HG03064 (cell line): ENCODE data around the gene C2orf68.
"Not testable (repeated sequence)": the region's sequence is repeated elsewhere in the genome, so short reads cannot be mapped to it uniquely, and the experiment has no call there.

Experiments
- ATAC-seq: cut with Tn5 transposase; IDR thresholded peaks from one replicate; pipeline ENCODE4 v1.9.1; 2021; ENCODE audit warnings: low read depth; ENCODE audit not compliant: unreplicated experiment

The C2orf68 gene

DNA sequence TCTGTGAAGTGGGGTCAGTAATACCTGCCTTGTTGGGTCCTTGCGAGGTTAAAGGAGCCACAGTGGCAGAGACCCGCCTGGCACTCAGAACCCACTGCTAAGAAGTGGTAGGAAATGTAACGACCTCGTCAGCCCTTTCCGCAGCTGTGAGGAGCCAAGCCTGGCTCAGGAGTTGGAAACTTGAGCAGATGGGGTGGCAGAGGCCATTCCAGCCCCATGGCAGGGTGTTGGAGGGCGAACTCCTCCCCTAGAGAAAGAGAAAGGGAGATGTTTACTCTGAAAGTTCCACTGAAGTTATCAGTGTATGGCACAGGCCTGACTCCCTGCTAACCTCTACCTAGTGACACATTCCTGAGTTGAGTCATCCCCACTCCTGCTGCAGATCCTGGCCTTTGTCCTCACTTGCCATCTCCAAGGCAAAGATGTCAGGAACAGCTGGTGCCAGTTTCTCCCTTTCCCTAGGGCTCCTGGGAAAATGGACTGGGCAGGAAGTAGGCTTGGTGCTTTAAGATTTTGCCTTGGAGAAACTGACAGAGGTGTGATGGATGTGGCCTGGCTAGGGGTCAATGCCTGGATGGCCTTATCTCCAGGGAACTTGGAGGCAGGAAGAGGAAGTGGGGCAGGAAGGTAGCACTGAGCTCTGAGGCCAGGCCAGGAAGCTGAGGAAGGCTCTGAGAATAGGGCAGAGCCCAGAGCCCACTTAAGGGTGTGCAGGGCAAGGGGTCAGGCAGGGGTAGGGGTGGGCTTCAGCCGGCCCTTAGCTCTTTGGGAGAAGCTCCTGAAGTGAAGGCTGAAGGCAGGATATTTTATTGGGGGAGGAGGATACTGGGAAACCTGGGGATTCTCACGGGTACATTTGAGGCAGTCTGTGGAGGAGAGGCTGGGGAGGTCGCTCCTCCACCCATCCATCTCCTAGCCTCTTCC is 26.7 kb downstream of the C2orf68 start:
- ATAC-seq: no peak

DNA sequence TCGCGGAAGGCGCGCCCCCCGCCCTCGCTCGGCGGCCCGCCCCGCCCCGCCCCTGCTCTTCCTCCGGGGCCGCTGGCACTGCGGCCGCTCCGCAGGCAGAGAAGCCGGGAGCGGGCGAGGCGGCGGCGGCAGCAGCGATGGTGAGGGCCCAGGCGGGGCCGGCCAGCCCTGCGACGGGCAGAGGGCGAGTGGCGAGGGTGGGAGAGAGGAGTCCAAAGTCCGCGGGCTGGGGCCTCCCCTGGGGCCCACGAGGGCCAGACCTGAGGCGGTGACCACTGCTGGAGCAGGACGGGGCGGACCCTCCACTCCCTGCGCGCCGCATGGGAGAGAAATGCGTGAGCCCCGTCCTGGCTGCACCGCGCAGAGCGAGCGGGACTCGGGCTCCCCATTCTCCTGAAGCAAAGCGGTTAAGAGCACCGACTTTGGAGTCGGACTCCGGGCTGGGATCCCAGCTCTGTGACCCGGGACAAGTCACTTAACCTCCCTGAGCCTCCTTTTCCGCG is 27.5 kb downstream of the C2orf68 start, which contains the start of gene VAMP5:
VAMP5 (plus strand) TSS at position 78 of the 503 bp plus-strand sequence; CDS start at position 138, 60 bp downstream.
- no peak for ATAC-seq

DNA sequence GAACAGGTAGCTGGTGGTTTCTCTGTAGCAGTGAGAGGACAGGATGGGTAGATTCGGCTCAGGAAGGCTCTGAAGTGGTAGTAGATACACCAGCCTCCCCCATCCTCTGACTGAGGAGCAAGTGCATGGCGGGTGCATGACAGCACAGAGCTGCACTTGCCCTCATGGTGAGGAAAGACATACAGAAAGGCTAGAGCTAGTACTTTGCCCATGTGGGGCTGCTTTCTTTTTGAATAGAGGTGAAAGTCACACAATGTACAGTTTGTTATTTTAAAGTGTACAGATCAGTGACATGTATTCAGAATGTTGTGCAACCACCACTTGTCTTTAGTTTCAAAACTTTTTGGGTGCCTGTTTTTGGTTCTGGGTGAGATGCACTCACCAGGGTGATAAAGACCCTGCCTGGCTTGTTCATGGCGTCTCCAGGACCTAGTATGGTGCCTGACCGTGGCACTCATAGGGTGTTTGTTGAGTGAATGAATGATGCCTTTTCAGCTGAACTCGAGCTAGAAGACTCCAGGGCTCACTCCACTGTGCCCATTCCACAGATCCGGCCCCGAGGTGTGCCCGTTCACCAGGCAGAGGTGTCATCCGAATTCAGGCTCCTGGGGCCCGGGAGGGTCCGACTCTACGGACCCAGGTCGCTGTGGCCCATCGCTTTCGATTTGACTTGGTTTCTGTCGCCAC is 28.1 kb downstream of the C2orf68 start:
- no peak for ATAC-seq

DNA sequence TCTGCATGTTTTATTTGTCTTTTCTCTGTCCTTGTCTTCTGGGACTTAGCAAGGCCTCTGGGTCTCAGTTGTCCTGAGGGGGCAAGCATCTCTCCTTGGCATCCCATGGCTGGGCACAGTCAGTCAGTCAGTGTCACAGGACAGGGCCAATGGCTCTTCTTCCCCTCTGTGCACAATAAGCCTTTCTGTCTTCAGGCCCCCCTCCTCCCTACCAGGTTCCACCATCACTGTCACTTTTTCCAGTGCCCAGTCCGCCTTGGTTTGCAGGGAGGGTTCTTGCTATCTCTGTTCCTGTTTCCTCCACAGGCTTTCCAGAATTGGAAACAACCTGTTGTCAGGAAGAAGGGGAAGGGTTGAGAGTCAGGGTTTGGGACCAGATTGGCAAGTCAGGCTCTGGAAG is 29.4 kb downstream of the C2orf68 start:
- ATAC-seq: no peak

DNA sequence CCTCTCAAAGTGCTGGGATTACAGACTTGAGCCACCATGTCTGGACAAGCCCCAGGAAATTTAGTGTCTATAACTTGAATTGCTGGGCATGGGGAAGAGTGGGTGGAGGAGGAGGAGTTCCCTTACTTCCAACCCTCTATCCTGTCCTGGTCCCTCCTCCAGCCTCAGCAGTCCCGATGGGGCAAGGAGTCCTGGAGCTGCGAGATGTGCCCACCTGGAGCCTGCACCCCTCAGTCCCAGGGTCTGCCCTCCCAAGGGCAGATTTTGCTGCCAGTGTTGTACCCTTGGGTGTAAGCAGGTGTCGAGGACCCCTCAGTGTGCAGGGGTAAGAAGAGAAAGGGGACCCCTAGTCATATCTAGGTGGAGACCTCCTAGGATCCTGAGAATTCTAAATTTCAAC is 31.7 kb downstream of the C2orf68 start:
- no peak for ATAC-seq

DNA sequence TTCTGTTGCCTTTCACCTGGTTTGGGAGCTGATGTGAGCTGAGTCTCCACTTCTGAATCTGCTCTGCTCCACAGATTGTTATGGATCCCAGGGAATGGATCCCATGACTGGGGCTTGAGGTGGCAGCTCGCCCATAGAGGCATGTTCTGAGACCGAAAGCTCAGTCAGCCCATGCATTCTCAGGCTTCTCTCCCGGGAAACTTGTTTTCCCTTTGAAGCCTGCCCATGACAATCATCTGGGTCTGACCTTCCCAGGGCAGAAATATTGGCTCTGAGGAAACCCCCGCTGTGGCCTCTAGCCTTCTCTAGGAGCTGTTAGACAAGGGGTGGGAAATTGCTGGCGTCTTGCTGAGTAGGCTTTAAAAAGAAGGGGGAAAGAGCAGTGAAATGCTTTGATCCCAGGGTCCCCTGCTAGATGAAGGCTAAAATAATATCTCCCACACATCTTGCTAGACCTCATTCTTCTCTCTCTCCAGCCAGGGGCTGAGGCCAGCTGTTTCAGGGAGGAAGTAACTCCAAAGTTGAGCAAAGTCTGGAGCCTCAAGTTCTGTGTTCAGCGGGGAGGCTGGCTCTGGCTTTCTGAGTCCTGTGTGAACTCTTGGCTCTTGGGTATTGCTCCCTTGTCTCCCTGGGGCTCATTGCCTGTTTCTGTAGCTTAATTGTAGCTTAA is 32.5 kb downstream of the C2orf68 start:
- ATAC-seq: no peak

DNA sequence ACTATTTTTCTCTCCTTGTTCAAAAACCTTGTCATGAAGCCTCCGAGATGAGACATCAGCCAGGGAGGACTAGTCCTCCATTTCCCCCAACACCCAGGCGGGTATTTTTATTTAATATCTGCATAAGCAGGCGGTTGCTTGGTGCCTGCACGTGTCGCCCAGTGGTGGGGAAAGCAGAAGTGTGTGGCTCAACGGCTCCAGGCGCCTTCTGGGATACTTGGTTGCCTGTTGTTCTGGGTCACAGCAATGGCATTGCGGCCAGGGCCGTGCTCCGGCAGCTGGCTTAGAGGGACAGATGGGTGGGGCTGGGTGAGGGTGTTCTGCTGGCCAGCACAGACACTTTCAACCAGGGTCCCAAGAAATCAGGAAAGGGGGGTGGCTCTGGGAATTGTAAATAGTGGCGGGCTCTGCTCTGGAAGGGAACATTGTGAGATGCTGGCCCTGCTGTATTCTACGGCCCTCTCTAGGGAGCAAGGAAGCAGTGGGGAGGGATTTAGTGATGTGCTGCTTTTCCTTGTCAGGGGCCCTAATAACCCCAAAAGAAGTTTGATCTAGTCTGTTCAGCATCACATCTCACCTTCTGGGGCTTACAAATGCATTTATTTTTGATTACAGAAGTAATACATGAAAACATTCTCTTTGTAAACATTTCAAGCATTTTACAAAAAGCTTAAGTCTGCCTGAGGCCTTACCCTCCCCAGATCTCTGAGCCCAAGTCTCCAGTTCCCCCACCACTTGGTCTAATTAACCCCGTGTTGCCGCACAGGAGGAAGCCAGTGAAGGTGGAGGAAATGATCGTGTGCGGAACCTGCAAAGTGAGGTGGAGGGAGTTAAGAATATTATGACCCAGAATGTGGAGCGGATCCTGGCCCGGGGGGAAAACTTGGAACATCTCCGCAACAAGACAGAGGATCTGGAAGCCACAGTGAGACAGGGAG is 33.4 kb downstream of the C2orf68 start:
- peak; percentile 23 for ATAC-seq

DNA sequence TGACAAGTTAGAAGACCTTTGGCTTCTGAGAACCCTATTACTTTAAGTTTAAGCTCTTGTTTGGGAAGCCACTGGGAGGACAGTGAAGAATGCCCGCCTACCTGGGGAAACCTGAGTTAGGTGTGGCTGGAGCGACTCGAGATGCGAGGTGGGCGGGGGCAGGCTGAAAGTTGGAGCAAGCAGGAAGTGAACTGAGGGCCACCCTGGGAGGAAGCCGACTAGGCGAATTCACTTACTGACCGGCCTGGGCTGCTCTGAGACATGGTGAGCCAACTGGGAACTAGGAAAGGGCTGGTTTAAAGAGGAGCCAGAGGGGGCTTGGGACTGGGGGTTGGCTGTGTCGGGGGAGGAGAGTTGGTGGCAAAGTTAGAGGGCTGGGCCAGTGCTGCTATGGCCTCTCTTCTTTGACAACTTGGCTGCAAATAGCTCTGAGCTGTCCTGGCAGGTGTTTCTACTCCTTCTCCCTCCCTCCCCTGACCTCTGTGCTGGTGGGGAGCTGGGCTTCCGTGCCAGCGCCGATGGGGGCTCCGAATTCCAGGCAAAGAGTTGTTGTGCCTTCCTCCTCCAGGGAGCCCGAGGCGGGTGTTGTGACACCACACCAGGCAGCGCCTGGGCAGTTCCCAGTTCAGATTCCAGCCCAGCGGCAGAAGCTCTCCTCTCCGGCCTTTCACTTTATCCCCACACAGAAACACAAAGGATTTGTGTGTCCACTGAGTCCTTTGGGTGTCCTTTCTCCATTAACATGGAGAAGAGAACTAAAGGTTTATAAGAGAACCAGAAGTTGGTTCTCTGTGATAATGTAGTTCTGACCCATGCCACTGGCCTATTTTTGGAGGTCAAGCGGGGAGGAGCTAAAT is 34.3 kb downstream of the C2orf68 start, which contains the start of gene VAMP8:
VAMP8 (plus strand) TSS at position 201 of the 857 bp plus-strand sequence; CDS start at position 262, 61 bp downstream.
- ATAC-seq: peak; percentile 54

DNA sequence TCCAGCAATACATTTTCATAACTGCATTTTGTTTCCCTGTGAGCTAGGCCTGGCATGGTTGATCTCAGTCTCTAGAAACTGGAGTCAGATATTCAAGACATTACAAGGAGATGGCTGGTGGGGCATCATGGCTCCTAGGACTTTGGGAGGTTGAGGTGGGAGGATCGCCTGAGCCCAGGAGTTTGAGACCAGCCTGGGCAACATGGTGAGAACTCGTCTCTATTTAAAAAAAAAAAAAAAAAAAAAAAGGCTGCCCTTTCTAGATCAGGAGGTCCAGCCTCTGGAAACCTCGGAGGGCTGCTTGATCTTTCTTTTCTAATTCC is 34.8 kb downstream of the C2orf68 start:
- no peak for ATAC-seq

DNA sequence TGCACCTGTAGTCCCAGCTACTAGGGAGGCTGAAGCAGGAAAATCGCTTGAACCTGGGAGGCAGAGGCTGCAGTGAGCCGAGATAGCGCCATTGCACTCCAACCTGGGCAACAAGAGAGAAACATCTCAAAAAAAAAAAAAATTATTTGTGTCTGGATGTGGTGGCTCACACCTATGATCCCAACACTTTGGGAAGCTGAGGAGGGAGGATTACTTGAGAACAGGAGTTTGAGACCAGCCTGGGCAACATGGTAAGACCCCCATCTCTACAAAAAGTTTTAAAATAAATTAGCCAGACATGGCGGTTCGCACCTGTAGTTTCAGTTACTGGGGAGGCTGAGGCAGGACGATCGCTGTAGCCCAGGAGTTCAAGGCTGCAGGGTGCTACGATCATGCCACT is 36.1 kb downstream of the C2orf68 start:
- ATAC-seq: no peak

DNA sequence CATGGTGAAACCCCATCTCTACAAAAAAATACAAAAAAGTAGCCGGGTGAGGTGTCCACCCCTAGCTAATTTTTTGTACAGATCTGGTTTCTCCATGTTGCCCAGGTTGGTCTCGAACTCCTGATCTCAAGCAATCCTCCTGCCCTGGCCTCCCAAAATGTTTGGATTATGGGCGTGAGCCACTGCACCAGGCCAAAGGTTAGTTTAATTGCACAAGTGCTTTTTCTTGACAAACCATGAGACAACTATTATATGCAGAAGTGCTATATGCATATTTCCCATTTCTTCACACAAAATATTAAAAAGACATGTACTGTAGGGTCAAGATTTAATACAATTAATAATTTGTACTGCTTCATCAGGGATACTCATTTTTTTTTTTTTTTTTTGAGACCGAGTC is 45.6 kb downstream of the C2orf68 start:
- ATAC-seq: no peak

DNA sequence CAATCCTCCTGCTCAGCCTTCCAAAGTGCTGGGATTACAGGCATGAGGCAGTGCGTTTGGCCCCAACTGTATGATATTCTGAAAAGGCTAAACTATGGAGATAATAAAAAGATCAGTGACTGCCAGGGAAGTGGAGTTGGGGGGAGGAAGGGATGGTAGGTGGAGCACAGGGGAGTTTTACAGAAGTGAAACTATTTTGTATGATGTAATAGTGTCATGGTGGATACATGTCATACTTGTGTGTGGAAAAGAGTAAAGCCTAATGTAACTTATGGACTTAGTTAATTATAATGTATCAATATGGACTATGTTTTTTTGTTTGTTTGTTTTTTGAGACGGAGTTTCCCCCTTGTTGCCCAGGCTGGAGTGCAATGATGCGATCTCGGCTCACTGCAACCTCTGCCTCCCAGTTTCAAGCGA is 47.7 kb downstream of the C2orf68 start:
- no peak for ATAC-seq

DNA sequence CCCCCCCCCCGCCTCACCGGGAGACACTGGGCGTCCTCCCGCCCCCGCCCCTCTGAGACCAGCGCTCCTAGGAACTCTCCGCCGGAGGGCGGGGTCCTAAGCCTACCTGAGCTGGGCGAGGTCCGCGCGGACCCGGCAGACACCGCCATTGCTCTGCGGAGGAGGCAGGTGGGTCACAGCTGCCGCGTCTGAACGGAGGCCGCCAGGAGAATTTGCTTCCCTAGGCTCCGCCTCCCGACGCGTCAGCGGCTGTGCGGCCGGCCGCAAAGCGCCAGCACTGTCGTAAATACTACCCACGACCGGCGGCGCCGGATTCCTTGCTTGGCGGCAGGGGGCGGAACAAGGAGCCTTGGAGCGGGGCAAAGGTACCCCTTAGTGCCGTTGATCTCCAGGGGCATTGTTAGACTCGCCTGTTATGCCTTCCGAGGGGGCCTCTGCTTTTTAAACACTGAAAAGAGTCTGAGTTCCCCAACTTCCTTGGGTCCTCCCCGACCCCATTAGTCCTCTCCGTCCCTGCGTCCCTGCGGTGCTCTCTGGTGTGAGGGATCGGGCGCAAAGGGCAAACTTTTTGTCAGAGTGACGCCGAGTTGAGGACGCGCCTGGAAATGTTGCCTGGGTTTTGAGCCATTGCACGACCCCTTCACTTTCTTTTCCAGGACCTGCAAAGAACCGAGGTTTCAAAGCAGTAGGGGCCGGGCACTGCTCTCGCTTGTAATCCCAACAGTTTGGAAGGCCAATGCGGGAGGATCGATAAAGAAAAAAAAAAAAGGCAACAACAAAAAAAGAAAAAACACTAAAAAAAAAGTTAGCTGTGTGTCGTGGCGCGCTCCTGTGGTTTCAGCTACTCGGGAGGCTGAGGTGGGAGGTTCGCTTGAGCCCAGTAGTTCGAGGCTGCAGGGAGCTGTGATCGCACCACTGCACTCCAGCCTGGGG is 50.3 kb downstream of the C2orf68 start, which contains the start of gene GGCX:
GGCX (minus strand) TSS at position 214 of the 933 bp plus-strand sequence; CDS start at position 149, 65 bp downstream.
- peak; percentile 90 for ATAC-seq

DNA sequence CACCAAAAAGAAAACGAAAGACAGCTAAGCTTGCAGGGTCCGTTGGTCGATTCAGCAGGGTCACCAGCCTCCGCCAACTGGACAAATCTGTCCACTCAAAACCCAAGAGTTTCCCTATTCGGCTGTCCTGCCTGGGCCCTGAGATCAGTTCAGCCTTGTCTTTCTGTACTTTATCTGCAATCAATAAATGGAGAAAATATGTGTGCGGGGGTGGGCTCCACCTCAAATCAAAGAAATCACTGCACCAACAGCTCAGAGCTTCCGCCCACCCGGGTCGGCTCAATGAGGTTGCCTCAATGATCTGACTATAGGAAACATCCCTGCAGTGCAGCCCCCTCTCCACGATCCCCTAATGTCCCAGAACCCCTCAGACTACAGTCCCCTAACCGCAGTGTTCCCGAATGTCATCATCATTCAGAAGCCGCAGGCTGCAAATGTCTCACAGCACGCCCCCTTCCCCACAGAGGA is 51.0 kb downstream of the C2orf68 start:
- peak; percentile 11 for ATAC-seq

DNA sequence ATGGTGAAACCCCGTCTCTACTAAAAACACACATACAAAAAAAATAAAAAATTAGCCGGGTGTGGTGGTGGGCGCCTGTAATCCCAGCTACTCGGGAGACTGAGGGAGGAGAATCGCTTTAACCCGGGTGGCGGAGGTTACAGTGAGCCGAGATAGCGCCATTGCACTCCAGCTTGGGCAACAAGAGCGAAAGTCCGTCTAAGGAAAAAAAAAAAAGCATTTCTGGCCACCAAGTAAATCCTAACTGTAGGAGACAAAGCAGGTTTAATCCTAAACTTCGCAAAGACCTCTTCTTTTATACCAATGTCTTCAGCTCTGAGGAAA is 51.5 kb downstream of the C2orf68 start:
- not testable (repeated sequence) for ATAC-seq

DNA sequence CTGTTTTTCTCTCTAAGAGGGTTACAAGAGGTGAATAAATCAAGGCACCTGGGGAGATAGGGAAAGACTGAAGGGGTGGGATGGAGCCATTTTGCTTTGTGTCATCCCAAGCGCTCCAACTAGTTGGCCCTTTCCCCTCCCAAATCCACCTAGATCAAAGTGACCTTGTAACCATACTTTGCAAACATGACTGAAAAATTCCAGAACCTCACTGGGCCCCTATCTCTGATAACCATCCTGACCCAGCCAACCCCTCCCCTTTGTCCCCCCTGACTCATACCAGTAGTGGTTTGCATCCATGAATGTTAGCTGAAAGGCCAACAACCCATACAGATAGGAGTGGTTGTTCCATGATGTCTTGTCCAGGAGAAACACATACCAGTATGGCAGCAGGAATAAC is 53.7 kb downstream of the C2orf68 start:
- ATAC-seq: no peak

DNA sequence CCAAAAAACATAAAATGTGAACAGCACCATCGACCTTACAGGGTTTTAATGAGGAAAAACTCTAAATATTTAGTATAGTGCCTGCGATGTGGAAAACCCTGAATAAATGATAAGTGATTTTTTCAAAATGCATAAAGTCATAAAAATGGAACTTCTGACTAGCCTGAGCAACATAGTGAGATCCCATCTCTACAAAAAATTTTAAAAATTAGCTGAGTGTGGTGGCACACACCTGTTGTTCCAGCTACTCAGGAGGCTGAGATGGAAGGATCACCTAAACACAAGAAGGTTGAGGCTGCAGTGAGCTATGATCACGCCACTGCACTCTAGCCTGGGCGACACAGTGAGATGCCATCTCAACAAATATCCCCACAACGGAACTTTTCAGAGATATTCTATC is 54.7 kb downstream of the C2orf68 start:
- no peak for ATAC-seq
